H9 (cell line): ENCODE measurements around the gene ARHGAP22. TPM values are rescaled to one million over a fixed set of nuclear protein-coding genes. Genes with fewer than 3 reads are reported as not detected.

ENCODE experiments used
- DNase-seq: peaks from one replicate; pipeline ENCODE4 v3.0.0-alpha.2; 2017
- H2AFZ ChIP-seq: one replicate; pipeline ENCODE4 v1.6.1; 2013; ENCODE audit warnings: mild to moderate bottlenecking, low read length, control low read depth, moderate library complexity
- H2AK5ac ChIP-seq: 2 replicates; pipeline ENCODE4 v1.6.1; 2013; ENCODE audit warnings: low read length, control low read depth, mixed read lengths; ENCODE audit not compliant: insufficient read length
- H2BK120ac ChIP-seq: one replicate; pipeline ENCODE4 v1.6.1; 2013; ENCODE audit warnings: low read depth, mild to moderate bottlenecking, low read length, control low read depth, inconsistent platforms; ENCODE audit not compliant: poor library complexity, severe bottlenecking
- H2BK12ac ChIP-seq: 2 replicates; pipeline ENCODE4 v1.6.1; 2013; ENCODE audit warnings: low read length, control low read depth, mixed read lengths, low read depth; ENCODE audit not compliant: insufficient read length
- H2BK15ac ChIP-seq: 2 replicates; pipeline ENCODE4 v1.6.1; 2013; ENCODE audit warnings: low read depth, low read length, control low read depth
- H2BK20ac ChIP-seq: one replicate; pipeline ENCODE4 v1.6.1; 2013; ENCODE audit warnings: low read depth, mild to moderate bottlenecking, low read length, control low read depth, inconsistent platforms; ENCODE audit not compliant: poor library complexity, severe bottlenecking
- H2BK5ac ChIP-seq: 2 replicates; pipeline ENCODE4 v1.6.1; 2013; ENCODE audit warnings: low read length, control low read depth, mixed read lengths; ENCODE audit not compliant: insufficient read length
- H3K14ac ChIP-seq: 2 replicates; pipeline ENCODE4 v1.6.1; 2013; ENCODE audit warnings: low read length, control low read depth; ENCODE audit not compliant: insufficient read depth
- H3K18ac ChIP-seq: 2 replicates; pipeline ENCODE4 v1.6.1; 2013; ENCODE audit warnings: low read depth, mild to moderate bottlenecking, mixed read lengths, low read length, control low read depth; ENCODE audit not compliant: insufficient read length
- H3K23ac ChIP-seq: 2 replicates; pipeline ENCODE4 v1.6.1; 2013; ENCODE audit warnings: low read length, control low read depth, mixed read lengths, low read depth; ENCODE audit not compliant: insufficient read length
- H3K23me2 ChIP-seq: 2 replicates; pipeline ENCODE4 v1.6.1; 2013; ENCODE audit warnings: low read depth, mild to moderate bottlenecking, mixed read lengths, low read length, control low read depth; ENCODE audit not compliant: insufficient read length, poor library complexity, severe bottlenecking
- H3K27ac ChIP-seq: 2 replicates; pipeline ENCODE4 v1.5.1; 2013; ENCODE audit warnings: low read length, control low read depth, mixed read lengths, low read depth; ENCODE audit not compliant: insufficient read length
- H3K27me3 ChIP-seq: 2 replicates; pipeline ENCODE4 v1.6.1; 2013; ENCODE audit warnings: low read length, control low read depth, inconsistent platforms; ENCODE audit not compliant: insufficient read depth
- H3K4ac ChIP-seq: 2 replicates; pipeline ENCODE4 v1.6.1; 2013; ENCODE audit warnings: low read depth, mild to moderate bottlenecking, control low read depth, inconsistent platforms, low read length, moderate library complexity
- H3K4me1 ChIP-seq: 2 replicates; pipeline ENCODE4 v1.6.1; 2013; ENCODE audit warnings: low read length, control low read depth, inconsistent platforms; ENCODE audit not compliant: insufficient read depth
- H3K4me2 ChIP-seq: 2 replicates; pipeline ENCODE4 v1.6.1; 2013; ENCODE audit warnings: low read length, control low read depth, mixed read lengths; ENCODE audit not compliant: insufficient read length, insufficient read depth
- H3K56ac ChIP-seq: 2 replicates; pipeline ENCODE4 v1.6.1; 2013; ENCODE audit warnings: low read depth, mild to moderate bottlenecking, mixed read lengths, low read length, control low read depth; ENCODE audit not compliant: insufficient read length
- H3K79me1 ChIP-seq: 2 replicates; pipeline ENCODE4 v1.6.1; 2013; ENCODE audit warnings: low read depth, mild to moderate bottlenecking, moderate library complexity, low read length, control low read depth, inconsistent platforms; ENCODE audit not compliant: insufficient read depth, poor library complexity, severe bottlenecking
- H3K79me2 ChIP-seq: 2 replicates; pipeline ENCODE4 v1.6.1; 2013; ENCODE audit warnings: low read length, control low read depth, inconsistent platforms; ENCODE audit not compliant: insufficient read depth
- H3K9ac ChIP-seq: 2 replicates; pipeline ENCODE4 v1.6.1; 2013; ENCODE audit warnings: low read length, control low read depth, mixed read lengths; ENCODE audit not compliant: insufficient read length; ENCODE audit errors: extremely low read depth
- H3K9me3 ChIP-seq: one replicate; pipeline ENCODE4 v1.6.1; 2013; ENCODE audit warnings: low read depth, low read length, inconsistent platforms; ENCODE audit not compliant: control insufficient read depth
- H3T11ph ChIP-seq: one replicate; pipeline ENCODE4 v1.6.1; 2013; ENCODE audit warnings: mild to moderate bottlenecking, low read length, control low read depth, inconsistent platforms
- H4K20me1 ChIP-seq: one replicate; pipeline ENCODE4 v1.6.1; 2013; ENCODE audit not compliant: control insufficient read depth, insufficient read length, insufficient read depth
- H4K5ac ChIP-seq: 2 replicates; pipeline ENCODE4 v1.6.1; 2013; ENCODE audit warnings: low read depth, mild to moderate bottlenecking, mixed read lengths, low read length, control low read depth; ENCODE audit not compliant: insufficient read length
- H4K8ac ChIP-seq: replicated peaks from 2 replicates; pipeline ENCODE4 v1.6.1; 2013; ENCODE audit warnings: low read length, control low read depth, mixed read lengths, low read depth; ENCODE audit not compliant: insufficient read length
- H4K91ac ChIP-seq: 2 replicates; pipeline ENCODE4 v1.6.1; 2013; ENCODE audit warnings: low read depth, mild to moderate bottlenecking, moderate library complexity, mixed read lengths, low read length, control low read depth; ENCODE audit not compliant: insufficient read length
- H3K27ac Mint-ChIP-seq, 3 experiments: 2 replicates in 2 of 3; 3 replicates in 1 of 3; pipeline ENCODE4 v1.8.0; 2020 to 2021; ENCODE audit warnings: mixed read lengths in 3 of 3, mild to moderate bottlenecking in 1 of 3, moderate library complexity in 1 of 3
- H3K27me3 Mint-ChIP-seq: 2 replicates; pipeline ENCODE4 v1.8.0; 2021; ENCODE audit warnings: low read depth, mild to moderate bottlenecking, moderate library complexity, mixed read lengths
- H3K36me3 Mint-ChIP-seq, 3 experiments: 2 replicates in 2 of 3; 3 replicates in 1 of 3; pipeline ENCODE4 v1.8.0; 2020 to 2021; ENCODE audit warnings: low read depth in 3 of 3, mixed read lengths in 3 of 3; ENCODE audit not compliant: insufficient read depth in 1 of 3
- H3K4me1 Mint-ChIP-seq, 2 experiments: 2 replicates each; pipeline ENCODE4 v1.8.0; 2020; ENCODE audit warnings: mixed read lengths in 2 of 2
- H3K4me3 Mint-ChIP-seq, 2 experiments: 2 replicates in 1 of 2; 3 replicates in 1 of 2; pipeline ENCODE4 v1.8.0; 2020 to 2021; ENCODE audit warnings: mild to moderate bottlenecking in 2 of 2, mixed read lengths in 2 of 2, moderate library complexity in 1 of 2
- H3K9me3 Mint-ChIP-seq, 2 experiments: 2 replicates in 1 of 2; 3 replicates in 1 of 2; pipeline ENCODE4 v1.8.0; 2020; ENCODE audit warnings: mild to moderate bottlenecking in 2 of 2, mixed read lengths in 2 of 2, moderate library complexity in 1 of 2
- WGBS: extraction: QIAGEN DNeasy Blood & Tissue Kit; methylation state at CpG from one replicate; pipeline ENCODE4 v1.1.7; 2013; ENCODE audit warnings: missing lambda C conversion rate, low lambda C conversion rate, mixed read lengths; ENCODE audit not compliant: insufficient read length; ENCODE audit errors: extremely low coverage; 5-methylcytosine and 5-hydroxymethylcytosine counted together
- total RNA-seq: library from RNA; stranded (reverse); gene quantifications from 2 replicates; pipeline ENCODE4 v1.2.1, GENCODE V29; 2021
- TF ChIP-seq, protein P1 (sequence below): fragments of 200-600 bp; sonication (generic); conservative IDR thresholded peaks from 3 replicates; pipeline ENCODE4 v1.8.0; 2021; ENCODE audit warnings: antibody characterized with exemption, mild to moderate bottlenecking

The ARHGAP22 gene
- total RNA-seq, 1 experiment from 2014 or later, result 7.4 TPM

DNA sequence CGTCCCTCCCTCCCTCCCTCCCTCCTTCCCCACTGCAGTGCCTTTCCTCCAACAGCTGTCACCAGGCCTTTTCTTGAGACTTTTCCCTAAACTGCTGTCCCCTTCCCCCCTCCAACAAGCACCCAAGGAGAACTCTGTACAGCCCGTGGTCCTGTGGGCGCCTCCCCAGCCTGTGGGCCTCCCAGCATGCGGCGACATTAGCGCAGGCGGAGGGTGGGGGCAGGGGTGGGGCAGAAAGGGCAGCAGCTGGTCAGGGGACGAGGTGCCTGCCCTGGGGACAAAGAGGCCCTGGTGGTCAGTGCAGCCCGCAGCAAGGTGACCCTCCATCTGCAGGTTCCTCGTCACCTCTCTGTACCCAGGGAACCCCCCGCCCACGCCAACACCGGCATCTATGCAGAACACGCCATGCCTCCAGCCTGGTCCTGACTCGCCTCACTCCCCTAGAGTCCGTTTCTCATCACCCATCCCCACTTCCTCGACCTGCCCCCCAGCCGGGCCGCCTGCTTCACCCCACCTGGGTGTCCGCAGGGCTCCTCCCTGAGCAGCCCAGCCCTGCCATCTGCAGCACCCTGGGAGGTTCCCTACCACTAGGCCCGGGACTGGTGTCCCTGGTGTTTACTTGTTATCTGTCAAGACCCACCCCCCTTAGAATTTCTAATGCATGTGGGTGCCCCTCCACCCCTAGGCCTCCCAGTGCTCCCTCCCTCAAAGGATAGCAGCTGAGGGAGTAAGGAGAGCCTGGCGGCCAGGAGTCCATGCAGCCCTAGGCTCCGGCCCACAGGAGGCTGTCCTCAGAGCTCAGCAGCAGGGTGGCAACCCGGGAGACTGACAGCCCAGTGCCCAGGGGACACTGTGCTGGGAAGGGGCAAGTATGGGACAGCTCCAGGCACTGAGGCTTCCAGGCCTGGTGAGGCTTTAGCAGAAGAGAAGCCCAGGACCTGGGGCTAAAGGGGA, 147.8 kb downstream of the ARHGAP22 start:
- no peaks in the 10 kb centered on the region for H3K79me2 ChIP-seq
- no peak overlapping the region for H2AFZ ChIP-seq
- H2BK12ac ChIP-seq, result no peak overlapping the region
- no peak overlapping the region for H3K23ac ChIP-seq
- no peak overlapping the region for H3K9ac ChIP-seq
- no peaks in the 10 kb centered on the region for H3K79me1 ChIP-seq
- no peak overlapping the region for H4K5ac ChIP-seq
- no peaks in the 10 kb centered on the region for H4K20me1 ChIP-seq
- no peaks in the 10 kb centered on the region for H3K9me3 ChIP-seq
- H2BK120ac ChIP-seq, result no peak overlapping the region
- no peak overlapping the region for H3K18ac ChIP-seq
- H3K4me1 Mint-ChIP-seq, result peaks cover 14 to 27% of the 10 kb centered on the region in 2 experiments; a peak in 3 of 4 replicates
- peak; percentile 26 for DNase-seq
- no peak overlapping the region for H3K4me2 ChIP-seq
- H4K8ac ChIP-seq, result no peak overlapping the region
- no peak overlapping the region for H4K91ac ChIP-seq
- H2BK5ac ChIP-seq, result no peak overlapping the region
- H2AK5ac ChIP-seq, result no peak overlapping the region
- H3T11ph ChIP-seq, result no peak overlapping the region
- no peak overlapping the region for H3K14ac ChIP-seq
- TF ChIP-seq, protein P1, sequence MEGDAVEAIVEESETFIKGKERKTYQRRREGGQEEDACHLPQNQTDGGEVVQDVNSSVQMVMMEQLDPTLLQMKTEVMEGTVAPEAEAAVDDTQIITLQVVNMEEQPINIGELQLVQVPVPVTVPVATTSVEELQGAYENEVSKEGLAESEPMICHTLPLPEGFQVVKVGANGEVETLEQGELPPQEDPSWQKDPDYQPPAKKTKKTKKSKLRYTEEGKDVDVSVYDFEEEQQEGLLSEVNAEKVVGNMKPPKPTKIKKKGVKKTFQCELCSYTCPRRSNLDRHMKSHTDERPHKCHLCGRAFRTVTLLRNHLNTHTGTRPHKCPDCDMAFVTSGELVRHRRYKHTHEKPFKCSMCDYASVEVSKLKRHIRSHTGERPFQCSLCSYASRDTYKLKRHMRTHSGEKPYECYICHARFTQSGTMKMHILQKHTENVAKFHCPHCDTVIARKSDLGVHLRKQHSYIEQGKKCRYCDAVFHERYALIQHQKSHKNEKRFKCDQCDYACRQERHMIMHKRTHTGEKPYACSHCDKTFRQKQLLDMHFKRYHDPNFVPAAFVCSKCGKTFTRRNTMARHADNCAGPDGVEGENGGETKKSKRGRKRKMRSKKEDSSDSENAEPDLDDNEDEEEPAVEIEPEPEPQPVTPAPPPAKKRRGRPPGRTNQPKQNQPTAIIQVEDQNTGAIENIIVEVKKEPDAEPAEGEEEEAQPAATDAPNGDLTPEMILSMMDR, result no peak
- no peaks in the 10 kb centered on the region for H3K23me2 ChIP-seq
- no CpG with 5 or more reads among the region's 24 CpGs for WGBS
- H3K56ac ChIP-seq, result no peak overlapping the region
- H3K4me3 Mint-ChIP-seq, result no peak overlapping the region
- H3K4me1 ChIP-seq, result no peaks in the 10 kb centered on the region
- no peaks in the 10 kb centered on the region for H3K27me3 Mint-ChIP-seq
- H3K36me3 Mint-ChIP-seq, result peaks cover under 1 to 4% (median 4%) of the 10 kb centered on the region in 3 experiments; a peak in 4 of 7 replicates
- H3K9me3 Mint-ChIP-seq, result no peaks in the 10 kb centered on the region
- no peak overlapping the region for H3K27ac ChIP-seq
- H3K27me3 ChIP-seq, result no peaks in the 10 kb centered on the region
- no peak overlapping the region for H3K4ac ChIP-seq
- no peak overlapping the region for H2BK15ac ChIP-seq
- no peak overlapping the region for H2BK20ac ChIP-seq
- 0 out of 7 replicates have a peak overlapping the region, but pooled peaks of 1 of the 3 experiments have one; percentile 57 for H3K27ac Mint-ChIP-seq
